H9 (cell line): Measurements from ENCODE around the gene WIPF1. TPM values are rescaled to one million over a fixed set of nuclear protein-coding genes. Genes with fewer than 3 reads are reported as not detected.

Experiments
- DNase-seq: peaks from one replicate; pipeline ENCODE4 v3.0.0-alpha.2; 2017
- H2AFZ ChIP-seq: one replicate; pipeline ENCODE4 v1.6.1; 2013; ENCODE audit warnings: mild to moderate bottlenecking, low read length, control low read depth, moderate library complexity
- H2AK5ac ChIP-seq: 2 replicates; pipeline ENCODE4 v1.6.1; 2013; ENCODE audit warnings: low read length, control low read depth, mixed read lengths; ENCODE audit not compliant: insufficient read length
- H2BK120ac ChIP-seq: one replicate; pipeline ENCODE4 v1.6.1; 2013; ENCODE audit warnings: low read depth, mild to moderate bottlenecking, low read length, control low read depth, inconsistent platforms; ENCODE audit not compliant: poor library complexity, severe bottlenecking
- H2BK12ac ChIP-seq: 2 replicates; pipeline ENCODE4 v1.6.1; 2013; ENCODE audit warnings: low read length, control low read depth, mixed read lengths, low read depth; ENCODE audit not compliant: insufficient read length
- H2BK15ac ChIP-seq: 2 replicates; pipeline ENCODE4 v1.6.1; 2013; ENCODE audit warnings: low read depth, low read length, control low read depth
- H2BK20ac ChIP-seq: one replicate; pipeline ENCODE4 v1.6.1; 2013; ENCODE audit warnings: low read depth, mild to moderate bottlenecking, low read length, control low read depth, inconsistent platforms; ENCODE audit not compliant: poor library complexity, severe bottlenecking
- H2BK5ac ChIP-seq: 2 replicates; pipeline ENCODE4 v1.6.1; 2013; ENCODE audit warnings: low read length, control low read depth, mixed read lengths; ENCODE audit not compliant: insufficient read length
- H3K14ac ChIP-seq: 2 replicates; pipeline ENCODE4 v1.6.1; 2013; ENCODE audit warnings: low read length, control low read depth; ENCODE audit not compliant: insufficient read depth
- H3K18ac ChIP-seq: 2 replicates; pipeline ENCODE4 v1.6.1; 2013; ENCODE audit warnings: low read depth, mild to moderate bottlenecking, mixed read lengths, low read length, control low read depth; ENCODE audit not compliant: insufficient read length
- H3K23ac ChIP-seq: 2 replicates; pipeline ENCODE4 v1.6.1; 2013; ENCODE audit warnings: low read length, control low read depth, mixed read lengths, low read depth; ENCODE audit not compliant: insufficient read length
- H3K23me2 ChIP-seq: 2 replicates; pipeline ENCODE4 v1.6.1; 2013; ENCODE audit warnings: low read depth, mild to moderate bottlenecking, mixed read lengths, low read length, control low read depth; ENCODE audit not compliant: insufficient read length, poor library complexity, severe bottlenecking
- H3K27ac ChIP-seq: 2 replicates; pipeline ENCODE4 v1.5.1; 2013; ENCODE audit warnings: low read length, control low read depth, mixed read lengths, low read depth; ENCODE audit not compliant: insufficient read length
- H3K27me3 ChIP-seq: 2 replicates; pipeline ENCODE4 v1.6.1; 2013; ENCODE audit warnings: low read length, control low read depth, inconsistent platforms; ENCODE audit not compliant: insufficient read depth
- H3K4ac ChIP-seq: 2 replicates; pipeline ENCODE4 v1.6.1; 2013; ENCODE audit warnings: low read depth, mild to moderate bottlenecking, control low read depth, inconsistent platforms, low read length, moderate library complexity
- H3K4me1 ChIP-seq: 2 replicates; pipeline ENCODE4 v1.6.1; 2013; ENCODE audit warnings: low read length, control low read depth, inconsistent platforms; ENCODE audit not compliant: insufficient read depth
- H3K4me2 ChIP-seq: 2 replicates; pipeline ENCODE4 v1.6.1; 2013; ENCODE audit warnings: low read length, control low read depth, mixed read lengths; ENCODE audit not compliant: insufficient read length, insufficient read depth
- H3K56ac ChIP-seq: 2 replicates; pipeline ENCODE4 v1.6.1; 2013; ENCODE audit warnings: low read depth, mild to moderate bottlenecking, mixed read lengths, low read length, control low read depth; ENCODE audit not compliant: insufficient read length
- H3K79me1 ChIP-seq: 2 replicates; pipeline ENCODE4 v1.6.1; 2013; ENCODE audit warnings: low read depth, mild to moderate bottlenecking, moderate library complexity, low read length, control low read depth, inconsistent platforms; ENCODE audit not compliant: insufficient read depth, poor library complexity, severe bottlenecking
- H3K79me2 ChIP-seq: 2 replicates; pipeline ENCODE4 v1.6.1; 2013; ENCODE audit warnings: low read length, control low read depth, inconsistent platforms; ENCODE audit not compliant: insufficient read depth
- H3K9ac ChIP-seq: 2 replicates; pipeline ENCODE4 v1.6.1; 2013; ENCODE audit warnings: low read length, control low read depth, mixed read lengths; ENCODE audit not compliant: insufficient read length; ENCODE audit errors: extremely low read depth
- H3K9me3 ChIP-seq: one replicate; pipeline ENCODE4 v1.6.1; 2013; ENCODE audit warnings: low read depth, low read length, inconsistent platforms; ENCODE audit not compliant: control insufficient read depth
- H3T11ph ChIP-seq: one replicate; pipeline ENCODE4 v1.6.1; 2013; ENCODE audit warnings: mild to moderate bottlenecking, low read length, control low read depth, inconsistent platforms
- H4K20me1 ChIP-seq: one replicate; pipeline ENCODE4 v1.6.1; 2013; ENCODE audit not compliant: control insufficient read depth, insufficient read length, insufficient read depth
- H4K5ac ChIP-seq: 2 replicates; pipeline ENCODE4 v1.6.1; 2013; ENCODE audit warnings: low read depth, mild to moderate bottlenecking, mixed read lengths, low read length, control low read depth; ENCODE audit not compliant: insufficient read length
- H4K8ac ChIP-seq: replicated peaks from 2 replicates; pipeline ENCODE4 v1.6.1; 2013; ENCODE audit warnings: low read length, control low read depth, mixed read lengths, low read depth; ENCODE audit not compliant: insufficient read length
- H4K91ac ChIP-seq: 2 replicates; pipeline ENCODE4 v1.6.1; 2013; ENCODE audit warnings: low read depth, mild to moderate bottlenecking, moderate library complexity, mixed read lengths, low read length, control low read depth; ENCODE audit not compliant: insufficient read length
- H3K27ac Mint-ChIP-seq, 3 experiments: 2 replicates in 2 of 3; 3 replicates in 1 of 3; pipeline ENCODE4 v1.8.0; 2020 to 2021; ENCODE audit warnings: mixed read lengths in 3 of 3, mild to moderate bottlenecking in 1 of 3, moderate library complexity in 1 of 3
- H3K27me3 Mint-ChIP-seq: 2 replicates; pipeline ENCODE4 v1.8.0; 2021; ENCODE audit warnings: low read depth, mild to moderate bottlenecking, moderate library complexity, mixed read lengths
- H3K36me3 Mint-ChIP-seq, 3 experiments: 2 replicates in 2 of 3; 3 replicates in 1 of 3; pipeline ENCODE4 v1.8.0; 2020 to 2021; ENCODE audit warnings: low read depth in 3 of 3, mixed read lengths in 3 of 3; ENCODE audit not compliant: insufficient read depth in 1 of 3
- H3K4me1 Mint-ChIP-seq, 2 experiments: 2 replicates each; pipeline ENCODE4 v1.8.0; 2020; ENCODE audit warnings: mixed read lengths in 2 of 2
- H3K4me3 Mint-ChIP-seq, 2 experiments: 2 replicates in 1 of 2; 3 replicates in 1 of 2; pipeline ENCODE4 v1.8.0; 2020 to 2021; ENCODE audit warnings: mild to moderate bottlenecking in 2 of 2, mixed read lengths in 2 of 2, moderate library complexity in 1 of 2
- H3K9me3 Mint-ChIP-seq, 2 experiments: 2 replicates in 1 of 2; 3 replicates in 1 of 2; pipeline ENCODE4 v1.8.0; 2020; ENCODE audit warnings: mild to moderate bottlenecking in 2 of 2, mixed read lengths in 2 of 2, moderate library complexity in 1 of 2
- WGBS: extraction: QIAGEN DNeasy Blood & Tissue Kit; methylation state at CpG from one replicate; pipeline ENCODE4 v1.1.7; 2013; ENCODE audit warnings: missing lambda C conversion rate, low lambda C conversion rate, mixed read lengths; ENCODE audit not compliant: insufficient read length; ENCODE audit errors: extremely low coverage; 5-methylcytosine and 5-hydroxymethylcytosine counted together
- total RNA-seq: library from RNA; stranded (reverse); gene quantifications from 2 replicates; pipeline ENCODE4 v1.2.1, GENCODE V29; 2021
- TF ChIP-seq, protein P1 (sequence below): fragments of 200-600 bp; sonication (generic); conservative IDR thresholded peaks from 3 replicates; pipeline ENCODE4 v1.8.0; 2021; ENCODE audit warnings: antibody characterized with exemption, mild to moderate bottlenecking

WIPF1 gene
- total RNA-seq, 1 experiment from 2014 or later = 5.1 TPM

DNA sequence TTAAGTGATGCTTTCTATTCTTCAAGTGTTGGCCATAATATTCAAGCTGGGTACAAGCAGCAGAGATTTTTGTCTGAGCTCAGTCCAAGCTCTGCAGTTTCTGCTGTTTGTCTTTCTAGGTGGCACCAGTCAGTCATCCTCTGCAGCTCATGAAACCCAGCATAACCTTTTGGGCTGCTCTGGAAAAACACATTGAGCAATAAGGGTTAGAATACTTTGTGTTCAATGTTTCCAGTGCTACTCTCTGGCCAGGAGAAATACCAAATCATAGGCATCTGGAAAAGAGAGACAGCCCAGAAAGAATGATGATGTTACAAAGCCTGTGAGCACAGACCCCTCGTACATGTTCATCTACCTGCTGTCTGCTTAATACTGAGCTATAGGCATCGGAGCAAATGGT is 19.5 kb upstream of the WIPF1 start:
- H3K27me3 Mint-ChIP-seq = no peaks in the 10 kb centered on the region; the same call in 1 of the 2 replicates
- Histone ChIP-seq H3K27ac (no peak overlapping the region), H2AK5ac (no peak overlapping the region), H3K9me3 (no peaks in the 10 kb centered on the region), H3K27me3 (no peaks in the 10 kb centered on the region), H4K91ac (no peak overlapping the region), H2BK120ac (no peak overlapping the region), H3K4me2 (no peak overlapping the region), H3K23me2 (no peaks in the 10 kb centered on the region), H2AFZ (no peak overlapping the region), H3K56ac (no peak overlapping the region), H4K8ac (no peak overlapping the region), H3K4ac (no peak overlapping the region), H3K9ac (no peak overlapping the region), H4K5ac (no peak overlapping the region), H2BK12ac (no peak overlapping the region), H3K14ac (no peak overlapping the region), H3K4me1 (no peaks in the 10 kb centered on the region), H2BK15ac (no peak overlapping the region), H3K23ac (no peak overlapping the region), H2BK5ac (no peak overlapping the region), H3K79me2 (no peaks in the 10 kb centered on the region), H3K18ac (no peak overlapping the region), H2BK20ac (no peak overlapping the region), H3T11ph (no peak overlapping the region), H3K79me1 (no peaks in the 10 kb centered on the region), H4K20me1 (no peaks in the 10 kb centered on the region)
- peaks cover 0 to 7% of the 10 kb centered on the region in 2 experiments; a peak in 1 of 4 replicates for H3K4me1 Mint-ChIP-seq
- H3K9me3 Mint-ChIP-seq = no peaks in the 10 kb centered on the region
- no peak overlapping the region for H3K4me3 Mint-ChIP-seq
- TF ChIP-seq, protein P1, sequence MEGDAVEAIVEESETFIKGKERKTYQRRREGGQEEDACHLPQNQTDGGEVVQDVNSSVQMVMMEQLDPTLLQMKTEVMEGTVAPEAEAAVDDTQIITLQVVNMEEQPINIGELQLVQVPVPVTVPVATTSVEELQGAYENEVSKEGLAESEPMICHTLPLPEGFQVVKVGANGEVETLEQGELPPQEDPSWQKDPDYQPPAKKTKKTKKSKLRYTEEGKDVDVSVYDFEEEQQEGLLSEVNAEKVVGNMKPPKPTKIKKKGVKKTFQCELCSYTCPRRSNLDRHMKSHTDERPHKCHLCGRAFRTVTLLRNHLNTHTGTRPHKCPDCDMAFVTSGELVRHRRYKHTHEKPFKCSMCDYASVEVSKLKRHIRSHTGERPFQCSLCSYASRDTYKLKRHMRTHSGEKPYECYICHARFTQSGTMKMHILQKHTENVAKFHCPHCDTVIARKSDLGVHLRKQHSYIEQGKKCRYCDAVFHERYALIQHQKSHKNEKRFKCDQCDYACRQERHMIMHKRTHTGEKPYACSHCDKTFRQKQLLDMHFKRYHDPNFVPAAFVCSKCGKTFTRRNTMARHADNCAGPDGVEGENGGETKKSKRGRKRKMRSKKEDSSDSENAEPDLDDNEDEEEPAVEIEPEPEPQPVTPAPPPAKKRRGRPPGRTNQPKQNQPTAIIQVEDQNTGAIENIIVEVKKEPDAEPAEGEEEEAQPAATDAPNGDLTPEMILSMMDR = no peak
- no peak overlapping the region for H3K27ac Mint-ChIP-seq
- H3K36me3 Mint-ChIP-seq = no peaks in the 10 kb centered on the region
- no CpG with 5 or more reads among the region's 2 CpGs for WGBS
- no peak for DNase-seq
